Parathyroid adenoma (tissue), 2 donors: ENCODE results near the gene DPYSL3.

Source experiments
- H2AFZ ChIP-seq: fragments of 300-600 bp; sonication (generic); one replicate; pipeline ENCODE4 v1.7.0; 2017; ENCODE audit warnings: antibody characterized with exemption, mild to moderate bottlenecking
- H3K27ac ChIP-seq: fragments of 300-600 bp; sonication (generic); one replicate; pipeline ENCODE4 v1.7.0; 2017
- H3K27me3 ChIP-seq: fragments of 300-600 bp; sonication (generic); one replicate; pipeline ENCODE4 v1.7.0; 2017; ENCODE audit warnings: low read length; ENCODE audit not compliant: control insufficient read depth, insufficient read depth
- H3K36me3 ChIP-seq: fragments of 300-600 bp; sonication (generic); one replicate; pipeline ENCODE4 v1.7.0; 2017; ENCODE audit warnings: low read length; ENCODE audit not compliant: control insufficient read depth, insufficient read depth
- H3K4me1 ChIP-seq: fragments of 300-600 bp; sonication (generic); one replicate; pipeline ENCODE4 v1.7.0; 2017; ENCODE audit warnings: control low read depth
- H3K4me2 ChIP-seq: fragments of 300-600 bp; sonication (generic); one replicate; pipeline ENCODE4 v1.7.0; 2017; ENCODE audit warnings: low read length
- H3K4me3 ChIP-seq: fragments of 300-600 bp; sonication (generic); one replicate; pipeline ENCODE4 v1.7.0; 2017; ENCODE audit warnings: low read depth, low read length
- H3K79me2 ChIP-seq: fragments of 300-600 bp; sonication (generic); one replicate; pipeline ENCODE4 v1.7.0; 2017; ENCODE audit warnings: control low read depth
- H3K9ac ChIP-seq: fragments of 300-600 bp; sonication (generic); one replicate; pipeline ENCODE4 v1.7.0; 2017; ENCODE audit warnings: mild to moderate bottlenecking
- H3K9me3 ChIP-seq: fragments of 300-600 bp; sonication (generic); one replicate; pipeline ENCODE4 v1.7.0; 2017; ENCODE audit warnings: low read length; ENCODE audit not compliant: control insufficient read depth
- CTCF ChIP-seq: fragments of 300-600 bp; sonication (generic); IDR thresholded peaks from one replicate; pipeline ENCODE4 v1.7.0; 2017; ENCODE audit warnings: antibody characterized with exemption, mild to moderate bottlenecking
- donor health status: primary hyperparathyroidism.

Gene DPYSL3

GRCh38 chr5:147388184-147389108 lies 121.4 kb downstream of the DPYSL3 start:
- no peaks in the 10 kb centered on the region for H3K9me3 ChIP-seq
- TF ChIP-seq CTCF: no peak

DNA sequence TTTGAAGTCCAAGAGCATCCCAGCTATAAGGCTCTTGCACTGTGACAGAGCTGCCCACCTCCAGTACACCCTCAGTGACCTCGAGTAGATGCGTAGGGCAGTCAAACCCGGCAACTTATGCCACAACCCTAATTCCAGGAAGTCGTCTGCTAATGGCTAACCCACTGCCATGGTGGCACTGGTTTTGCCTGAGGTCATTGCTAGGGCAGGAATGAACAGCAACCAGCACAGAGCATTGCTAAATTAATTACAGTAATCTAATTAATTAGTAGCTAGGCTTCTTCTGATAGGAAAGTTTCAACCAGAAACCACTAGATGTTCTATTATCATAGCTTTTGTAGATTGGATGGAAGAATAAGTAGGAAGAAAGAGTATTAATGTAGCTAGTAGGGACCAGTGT lies 122.8 kb downstream of the DPYSL3 start:
- no peak overlapping the region for H3K27ac ChIP-seq
- no peaks in the 10 kb centered on the region for H3K36me3 ChIP-seq
- H3K4me2 ChIP-seq: no peak overlapping the region

More at GRCh38 chr5:147388184-147389108, 121.4 kb downstream of the DPYSL3 start:
- H3K9ac ChIP-seq: no peak overlapping the region
- H3K4me1 ChIP-seq: peaks cover 3% of the 10 kb centered on the region
- H3K4me3 ChIP-seq: no peak overlapping the region
- no peak overlapping the region for H3K27ac ChIP-seq
- H3K4me2 ChIP-seq: no peak overlapping the region
- no peaks in the 10 kb centered on the region for H3K36me3 ChIP-seq
- no peaks in the 10 kb centered on the region for H3K79me2 ChIP-seq
- H3K27me3 ChIP-seq: no peaks in the 10 kb centered on the region
- H2AFZ ChIP-seq: no peak overlapping the region

GRCh38 chr5:147384346-147385193 lies 125.3 kb downstream of the DPYSL3 start:
- Histone ChIP-seq H3K4me2 (no peak overlapping the region), H3K4me1 (peaks cover 3% of the 10 kb centered on the region), H3K9ac (no peak overlapping the region), H3K27me3 (no peaks in the 10 kb centered on the region), H3K36me3 (no peaks in the 10 kb centered on the region), H3K9me3 (no peaks in the 10 kb centered on the region), H3K4me3 (no peak overlapping the region), H3K27ac (no peak overlapping the region), H3K79me2 (no peaks in the 10 kb centered on the region), H2AFZ (no peak overlapping the region)
- no peak for TF ChIP-seq CTCF

More for the DNA sequence above, 122.8 kb downstream of the DPYSL3 start:
- Histone ChIP-seq H3K27me3 (no peaks in the 10 kb centered on the region), H3K4me3 (no peak overlapping the region), H3K79me2 (no peaks in the 10 kb centered on the region), H3K9me3 (no peaks in the 10 kb centered on the region), H3K9ac (no peak overlapping the region), H2AFZ (no peak overlapping the region), H3K4me1 (peaks cover 3% of the 10 kb centered on the region)
- TF ChIP-seq CTCF: no peak

DNA sequence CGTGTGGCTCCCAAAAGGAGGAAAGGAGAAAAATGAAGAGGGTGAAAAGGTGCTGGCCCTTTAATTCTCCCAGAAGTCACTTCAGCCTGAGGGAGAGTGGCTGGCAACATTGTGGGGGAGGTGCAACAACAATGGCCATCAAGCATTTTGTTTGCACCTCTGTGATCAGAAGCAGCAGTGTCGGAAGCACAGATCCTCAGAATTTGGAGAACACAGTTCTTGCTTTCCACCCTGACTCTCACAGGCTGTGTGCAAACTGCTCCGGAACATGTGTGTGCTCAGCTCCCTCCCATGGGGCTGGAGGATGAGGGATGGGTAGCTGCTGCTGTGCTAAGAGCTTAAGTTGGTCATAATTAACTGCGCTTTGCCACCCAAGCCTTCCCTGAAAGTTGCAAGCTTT lies 127.1 kb downstream of the DPYSL3 start:
- Histone ChIP-seq H2AFZ (no peak overlapping the region), H3K4me3 (no peak overlapping the region), H3K4me2 (no peak overlapping the region), H3K9ac (no peak overlapping the region), H3K27ac (no peak overlapping the region), H3K4me1 (peaks cover 3% of the 10 kb centered on the region), H3K79me2 (no peaks in the 10 kb centered on the region), H3K9me3 (no peaks in the 10 kb centered on the region), H3K27me3 (no peaks in the 10 kb centered on the region), H3K36me3 (no peaks in the 10 kb centered on the region)
- no peak for TF ChIP-seq CTCF
